ENCODE measurements around the gene CCDC142.
"Not testable (repeated sequence)": the region's sequence is repeated elsewhere in the genome, so short reads cannot be mapped to it uniquely, and the experiment has no call there.

Gene CCDC142

DNA sequence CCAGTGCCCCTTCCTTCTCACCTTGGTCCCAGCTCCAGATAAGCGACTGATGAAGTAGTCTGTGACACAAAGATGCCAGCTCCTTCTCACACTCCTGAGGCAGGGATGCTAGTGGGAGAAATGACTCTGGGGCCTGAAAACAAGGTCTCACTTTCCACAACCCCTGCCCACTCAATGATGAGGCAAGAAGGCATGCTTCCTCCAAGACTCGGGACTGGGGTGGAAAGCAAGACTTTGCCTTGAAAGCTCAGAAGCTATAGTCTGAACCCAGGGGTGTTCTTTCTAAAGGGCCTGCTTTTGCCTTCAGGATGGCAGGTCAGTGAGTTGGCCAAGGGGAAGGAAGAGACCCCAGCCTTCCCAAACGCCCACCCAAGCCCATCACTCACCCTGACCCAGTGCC lies 1.4 kb downstream of the CCDC142 start:
- intact Hi-C loops (cut with DNase I) = loop anchor here (5.0 kb wide), 1 partner anchor 106 kb away; no protein-coding TSS in a partner anchor

GRCh38 chr2:74474899-74475298 lies 7.9 kb downstream of the CCDC142 start:
- DNase-seq = no peak
- intact Hi-C loops (cut with DNase I) = no loop called here

More for the DNA sequence above, 1.4 kb downstream of the CCDC142 start:
- no peak for DNase-seq

- intact Hi-C loops (cut with DNase I) = no loop called here
- DNase-seq = no peak
These were observed 8.3 kb downstream of the CCDC142 start for GRCh38 chr2:74474481-74474880.

GRCh38 chr2:74472945-74473258 lies 9.9 kb downstream of the CCDC142 start:
- intact Hi-C loops (cut with DNase I) = no loop called here
- no peak for DNase-seq

DNA sequence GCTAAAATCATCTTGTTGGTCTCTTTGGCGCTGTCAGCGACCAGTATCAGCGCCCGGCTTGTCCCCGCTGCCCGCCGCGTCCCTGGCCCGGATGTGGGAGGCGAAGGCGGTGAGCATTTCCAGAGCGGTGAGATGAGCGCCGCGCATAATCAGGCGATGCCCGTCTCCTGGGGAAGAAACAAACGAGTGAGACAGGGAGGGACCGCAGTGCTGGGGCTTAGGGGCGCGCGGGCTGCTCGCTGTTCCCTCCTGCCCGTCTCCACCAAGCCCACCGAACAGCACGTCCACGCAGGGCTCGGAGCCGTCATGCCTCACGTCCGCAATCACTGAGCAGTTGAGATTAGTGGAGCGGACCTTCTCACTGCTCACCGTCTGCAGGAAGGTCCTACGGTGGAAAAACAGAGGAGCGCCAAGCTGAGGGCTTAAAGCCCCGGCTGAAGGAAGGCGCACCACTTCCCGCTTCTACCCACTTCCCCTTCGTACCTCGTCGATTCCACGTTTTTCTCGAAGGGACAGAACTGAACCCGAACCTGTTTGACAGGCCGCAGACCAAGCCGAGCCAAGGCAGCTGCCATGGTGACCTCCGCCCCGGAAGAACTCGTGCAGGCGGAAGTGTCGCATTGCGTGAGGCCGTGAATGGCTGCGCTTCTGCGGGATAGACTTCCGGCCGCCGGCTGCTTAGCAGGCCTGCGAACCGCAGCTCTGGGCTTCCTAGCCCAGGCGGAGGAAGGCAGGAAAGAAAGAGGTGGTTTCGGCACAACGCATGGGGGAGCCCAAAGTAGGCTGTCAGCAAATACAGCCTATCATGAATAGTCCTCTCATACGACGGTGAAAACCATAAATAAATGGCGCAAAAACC lies 10.5 kb downstream of the CCDC142 start, which contains the start of gene MRPL53:
TSS of gene MRPL53 (minus strand) at position 595 of the 859 bp plus-strand sequence. CDS start at position 575, 20 bp downstream.
- intact Hi-C loops (cut with DNase I) = no loop called here
- peak; percentile 90 to 99 (median 96) for DNase-seq

GRCh38 chr2:74471332-74472065 lies 11.3 kb downstream of the CCDC142 start:
- no peak for DNase-seq
- intact Hi-C loops (cut with DNase I) = no loop called here

DNA sequence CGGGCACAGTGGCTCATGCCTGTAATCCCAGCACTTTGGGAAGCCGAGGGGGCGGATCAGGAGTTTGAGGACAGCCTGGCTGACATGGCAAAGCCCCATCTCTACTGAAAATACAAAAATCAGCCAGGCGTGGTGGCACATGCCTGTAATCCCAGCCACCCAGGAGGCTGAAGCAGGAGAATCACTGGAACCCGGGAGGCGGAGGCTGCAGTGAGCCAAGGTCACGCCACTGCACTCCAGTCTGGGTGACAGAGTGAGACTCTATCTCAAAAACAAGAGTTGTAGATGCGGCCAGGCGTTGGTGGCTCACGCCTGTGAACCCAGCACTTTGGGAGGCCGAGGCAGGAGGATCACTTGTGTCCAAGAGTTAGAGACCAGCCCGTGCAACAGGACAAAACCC lies 12.1 kb downstream of the CCDC142 start:
- intact Hi-C loops (cut with DNase I); DNase-seq: not testable (repeated sequence)

- intact Hi-C loops (cut with DNase I) = no loop called here
These were observed 18.4 kb downstream of the CCDC142 start for GRCh38 chr2:74464406-74464805.

DNA sequence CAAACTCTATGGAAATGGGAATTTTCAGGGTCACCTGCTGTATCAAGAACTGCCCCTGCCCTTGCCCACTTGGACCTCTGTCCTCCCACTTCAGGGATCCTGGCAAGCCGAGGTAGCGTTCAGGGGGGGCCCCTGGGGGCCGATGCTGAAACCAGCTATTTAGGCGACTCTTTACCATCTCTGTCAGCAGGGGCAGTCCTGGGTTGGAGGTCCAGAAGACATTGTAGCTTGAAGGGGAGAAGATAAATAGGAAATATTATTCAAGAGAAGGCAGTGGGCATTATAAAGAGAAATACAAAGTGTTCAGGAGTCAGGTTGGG lies 20.1 kb downstream of the CCDC142 start:
- no peak for DNase-seq
- intact Hi-C loops (cut with DNase I) = no loop called here

More at GRCh38 chr2:74464406-74464805, 18.4 kb downstream of the CCDC142 start:
- DNase-seq = no peak

- DNase-seq = no peak
- intact Hi-C loops (cut with DNase I) = no loop called here
These were observed 20.6 kb downstream of the CCDC142 start for GRCh38 chr2:74462054-74462785.

GRCh38 chr2:74461187-74462053 lies 21.4 kb downstream of the CCDC142 start:
- intact Hi-C loops (cut with DNase I) = no loop called here
- DNase-seq = no peak

- DNase-seq; intact Hi-C loops (cut with DNase I): not testable (repeated sequence)
These were observed 22.6 kb downstream of the CCDC142 start for GRCh38 chr2:74460187-74460586.

DNA sequence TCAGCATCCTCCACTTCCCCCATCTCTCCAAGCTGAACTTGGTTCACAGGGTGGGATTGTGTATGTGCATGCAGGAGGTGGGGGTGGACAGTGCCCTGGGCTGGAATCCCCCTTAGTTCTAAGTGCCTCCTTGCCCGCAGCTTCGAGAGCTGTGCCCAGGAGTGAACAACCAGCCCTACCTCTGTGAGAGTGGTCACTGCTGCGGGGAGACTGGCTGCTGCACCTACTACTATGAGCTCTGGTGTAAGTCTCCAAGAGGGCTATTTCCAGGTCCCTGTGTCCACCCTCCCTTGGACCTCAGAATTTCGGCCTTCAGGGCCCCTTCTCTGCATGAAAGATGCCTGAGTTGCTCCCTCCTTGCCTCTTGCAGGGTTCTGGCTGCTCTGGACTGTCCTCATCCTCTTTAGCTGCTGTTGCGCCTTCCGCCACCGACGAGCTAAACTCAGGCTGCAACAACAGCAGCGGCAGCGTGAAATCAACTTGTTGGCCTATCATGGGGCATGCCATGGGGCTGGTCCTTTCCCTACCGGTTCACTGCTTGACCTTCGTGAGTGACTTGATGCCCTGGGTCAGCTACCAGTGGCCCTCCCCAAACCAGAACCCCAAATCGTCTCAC lies 23.2 kb downstream of the CCDC142 start:
- intact Hi-C loops (cut with DNase I); DNase-seq: not testable (repeated sequence)

- no peak for DNase-seq
- intact Hi-C loops (cut with DNase I) = no loop called here
These were observed 23.8 kb downstream of the CCDC142 start for GRCh38 chr2:74458938-74459363.

- DNase-seq = peak; percentile 98 to 100 (median 100)
- intact Hi-C loops (cut with DNase I) = no loop called here
These were observed 24.5 kb downstream of the CCDC142 start, which contains the start of gene WBP1 for GRCh38 chr2:74458132-74458937. Gene WBP1 (plus strand): TSS chr2:74458438. CDS start chr2:74458603, 165 bp downstream.

- DNase-seq = peak in 33 of 42 donors; percentile 24 to 87 (median 69)
- intact Hi-C loops (cut with DNase I) = no loop called here
These were observed 25.2 kb downstream of the CCDC142 start for GRCh38 chr2:74457549-74458131.

DNA sequence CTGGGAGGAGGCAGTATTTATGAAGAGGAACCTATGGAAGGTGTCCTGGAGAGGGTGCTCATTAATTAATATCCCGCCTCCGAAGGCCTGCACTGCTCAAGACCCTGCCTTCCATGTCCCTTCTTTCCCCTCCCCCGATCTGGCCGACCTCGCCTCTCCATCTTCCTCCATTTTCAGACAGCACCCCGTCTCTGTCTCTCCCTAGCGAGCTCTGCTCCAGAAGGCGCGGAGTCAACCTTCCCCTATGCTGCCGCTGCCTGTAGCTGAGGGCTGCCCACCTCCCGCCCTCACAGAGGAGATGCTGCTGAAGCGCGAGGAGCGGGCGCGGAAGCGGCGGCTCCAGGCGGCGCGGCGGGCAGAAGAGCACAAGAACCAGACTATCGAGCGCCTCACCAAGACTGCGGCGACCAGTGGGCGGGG lies 25.7 kb downstream of the CCDC142 start:
- peak in 10 of 42 donors; percentile 55 to 81 (median 74) for DNase-seq
- intact Hi-C loops (cut with DNase I) = no loop called here

All from head of caudate nucleus (tissue), 42 donors.